Panc1 (cell line): ENCODE results near the gene POC1B.

Experiments used
- CTCF ChIP-seq: fragments of 450-650 bp; IDR thresholded peaks from 2 replicates; pipeline ENCODE4 v1.5.1; 2017; ENCODE audit warnings: mild to moderate bottlenecking
- POLR2AphosphoS5 ChIP-seq: IDR thresholded peaks from 2 replicates; pipeline ENCODE4 v1.6.1; 2012; ENCODE audit warnings: mild to moderate bottlenecking, low read depth, low read length, moderate library complexity
- REST ChIP-seq, 2 experiments: IDR thresholded peaks; 2 replicates each; pipeline ENCODE4 v1.6.1; 2011 to 2012; ENCODE audit warnings: low read depth in 2 of 2, control low read depth in 1 of 2, low read length in 1 of 2, mild to moderate bottlenecking in 1 of 2, moderate library complexity in 1 of 2; ENCODE audit not compliant: insufficient read depth in 1 of 2
- SIN3A ChIP-seq: IDR thresholded peaks from 2 replicates; pipeline ENCODE4 v1.6.1; 2012; ENCODE audit warnings: low read depth, mild to moderate bottlenecking, low read length, moderate library complexity, borderline replicate concordance; ENCODE audit not compliant: insufficient read depth
- TCF7L2 ChIP-seq: IDR thresholded peaks from 2 replicates; pipeline ENCODE4 v1.6.1; 2011; ENCODE audit warnings: mild to moderate bottlenecking, low read depth, low read length, inconsistent platforms

- TF ChIP-seq CTCF (no peak), REST (IDR thresholded peaks at IDR 0.05; ENCODE audit: insufficient read depth in 1 of 2, low read depth in 2 of 2, low read length in 1 of 2) (no peak), POLR2AphosphoS5 (no peak), SIN3A (no peak), TCF7L2 (no peak)
Measured at GRCh38 chr12:89479982-89480381, 45.9 kb downstream of the POC1B start.
